BJ (cell line): ENCODE measurements around the gene LAIR2. TPM values are rescaled to one million over a fixed set of nuclear protein-coding genes. Genes with fewer than 3 reads are reported as not detected.

Source experiments
- CTCF ChIA-PET: fragments of 350-600 bp; formaldehyde crosslinking; extraction: SDS; loops from one replicate; lab custom pipeline; 2021; ENCODE audit warnings: antibody characterized with exemption, inconsistent platforms; lab: Yijun Ruan, JAX
- POLR2A ChIA-PET: fragments of 300-600 bp; sonication (Branson Sonifier 250); formaldehyde crosslinking; extraction: SDS; loops from one replicate; lab custom pipeline; 2021; ENCODE audit warnings: antibody characterized with exemption; lab: Charles Lee
- DNase-seq: peaks from one replicate; pipeline ENCODE4 v3.0.0-alpha.2; 2011; ENCODE audit warnings: low read depth
- H3K27me3 ChIP-seq: 2 replicates; pipeline ENCODE4 v1.6.0; 2011; ENCODE audit warnings: low read length; ENCODE audit not compliant: control insufficient read depth, insufficient read depth
- H3K36me3 ChIP-seq: 2 replicates; pipeline ENCODE4 v1.5.1; 2011; ENCODE audit warnings: low read length; ENCODE audit not compliant: control insufficient read depth, insufficient read depth
- H3K4me3 ChIP-seq: 2 replicates; pipeline ENCODE4 v1.5.1; 2011; ENCODE audit warnings: low read depth, mild to moderate bottlenecking, control low read depth, low read length
- CTCF ChIP-seq: IDR thresholded peaks from 2 replicates; pipeline ENCODE4 v1.5.1; 2011; ENCODE audit warnings: low read depth, mild to moderate bottlenecking, control low read depth, inconsistent platforms, low read length, moderate library complexity; ENCODE audit not compliant: insufficient read depth
- polyA plus RNA-seq: library from polyadenylated mRNA; depleted of rRNA; stranded (reverse); fragments of >200 nt; gene quantifications from 2 replicates; pipeline ENCODE4 v1.2.3, GENCODE V29; 2011

Gene LAIR2
- polyA plus RNA-seq, 1 experiment, result not detected

GRCh38 chr19:54551293-54551692 lies 48.7 kb downstream of the LAIR2 start:
- TF ChIP-seq CTCF, result no peak
- no peaks in the 10 kb centered on the region for H3K27me3 ChIP-seq
- H3K4me3 ChIP-seq, result no peak overlapping the region
- no peak for DNase-seq
- ChIA-PET POLR2A (no interaction called here), CTCF (no interaction called here)
- no peaks in the 10 kb centered on the region for H3K36me3 ChIP-seq

- POLR2A ChIA-PET, result no interaction called here
- no peak for DNase-seq
- no peaks in the 10 kb centered on the region for H3K36me3 ChIP-seq
- no peaks in the 10 kb centered on the region for H3K27me3 ChIP-seq
- no peak overlapping the region for H3K4me3 ChIP-seq
- CTCF ChIA-PET, result no interaction called here
- no peak for TF ChIP-seq CTCF
These were observed 49.6 kb downstream of the LAIR2 start for GRCh38 chr19:54551950-54552912.

GRCh38 chr19:54552913-54553310 lies 50.3 kb downstream of the LAIR2 start:
- no peak for DNase-seq
- no peak for TF ChIP-seq CTCF
- Histone ChIP-seq H3K36me3 (no peaks in the 10 kb centered on the region), H3K27me3 (no peaks in the 10 kb centered on the region), H3K4me3 (no peak overlapping the region)
- ChIA-PET CTCF (no interaction called here), POLR2A (no interaction called here)

- ChIA-PET CTCF (no interaction called here), POLR2A (no interaction called here)
- no peak for TF ChIP-seq CTCF
- no peaks in the 10 kb centered on the region for H3K36me3 ChIP-seq
- H3K4me3 ChIP-seq, result no peak overlapping the region
- H3K27me3 ChIP-seq, result no peaks in the 10 kb centered on the region
- DNase-seq, result no peak
These were observed 51.4 kb downstream of the LAIR2 start for GRCh38 chr19:54554006-54554405.

GRCh38 chr19:54554896-54555295 lies 52.3 kb downstream of the LAIR2 start:
- ChIA-PET POLR2A (no interaction called here), CTCF (no interaction called here)
- Histone ChIP-seq H3K4me3 (no peak overlapping the region), H3K27me3 (no peaks in the 10 kb centered on the region), H3K36me3 (no peaks in the 10 kb centered on the region)
- DNase-seq, result no peak
- TF ChIP-seq CTCF, result no peak
